Sigmoid colon (tissue), 7 donors: Measurements from ENCODE around the gene ZNF662. TPM values are rescaled to one million over a fixed set of nuclear protein-coding genes. Genes with fewer than 3 reads are reported as not detected.
A peak's percentile ranks its signal among the peaks of the same experiment; 100 is the strongest.

ENCODE experiments used
- DNase-seq: peaks from one replicate; pipeline ENCODE4 v3.0.0-alpha.2; 2019
- H3K27ac ChIP-seq, 4 donors: fragments of 200-600 bp; sonication (generic); one replicate each; pipeline ENCODE4 v1.5.1; 2016 to 2019; ENCODE audit warnings: mild to moderate bottlenecking in 1 of 4
- H3K27me3 ChIP-seq, 3 donors: fragments of 200-600 bp; sonication (generic); one replicate each; pipeline ENCODE4 v1.5.1; 2019; ENCODE audit warnings: mild to moderate bottlenecking in 1 of 3
- H3K36me3 ChIP-seq, 4 donors: fragments of 200-600 bp; sonication (generic); one replicate each; pipeline ENCODE4 v1.5.1; 2016 to 2019
- H3K4me1 ChIP-seq, 4 donors: fragments of 200-600 bp; sonication (generic); one replicate each; pipeline ENCODE4 v1.5.1; 2017 to 2019
- H3K4me3 ChIP-seq, 4 donors: fragments of 200-600 bp; sonication (generic); one replicate each; pipeline ENCODE4 v1.5.1; 2017 to 2019; ENCODE audit warnings: mild to moderate bottlenecking in 2 of 4, moderate library complexity in 1 of 4
- H3K9me3 ChIP-seq, 4 donors: fragments of 200-600 bp in 3 of 4; sonication (generic) in 3 of 4; one replicate each; pipeline versions ENCODE4 v1.5.1 to v1.6.1; 2013 to 2019
- CTCF ChIP-seq, 4 experiments: fragments of 450-650 bp in 3 of 4; fragments of 200-600 bp in 1 of 4; IDR thresholded peaks; one replicate each; pipeline ENCODE4 v1.5.1; 2016 to 2019; ENCODE audit warnings: antibody characterized with exemption in 4 of 4, mild to moderate bottlenecking in 3 of 4, moderate library complexity in 2 of 4
- EP300 ChIP-seq, 4 donors: sonication (generic); formaldehyde crosslinking; IDR thresholded peaks; one replicate each; pipeline ENCODE4 v1.6.1; 2017; ENCODE audit warnings: antibody characterized with exemption in 4 of 4
- POLR2A ChIP-seq, 2 donors: fragments of 450-650 bp; IDR thresholded peaks; one replicate each; pipeline ENCODE4 v1.6.1; 2016; ENCODE audit warnings: antibody characterized with exemption in 2 of 2, mild to moderate bottlenecking in 2 of 2, moderate library complexity in 2 of 2
- POLR2AphosphoS5 ChIP-seq, 4 donors: sonication (generic); formaldehyde crosslinking; IDR thresholded peaks; one replicate each; pipeline ENCODE4 v1.6.1; 2017; ENCODE audit warnings: antibody characterized with exemption in 4 of 4
- WGBS, 2 donors: extraction: QIAGEN DNeasy Blood & Tissue Kit; methylation state at CpG; one replicate each; pipeline ENCODE4 v1.1.7; 2013; 5-methylcytosine and 5-hydroxymethylcytosine counted together
- intact Hi-C: fragments of 100-400 bp; cut with DNase I; formaldehyde crosslinking; loops from one replicate; pipeline ENCODE4 v1.15.1; 2023
- polyA plus RNA-seq, 3 donors: library from polyadenylated mRNA; stranded (reverse); fragments of 200-250 nt; gene quantifications; one replicate each; pipeline ENCODE4 v1.2.3, GENCODE V29; 2013
- total RNA-seq, 4 donors: library from RNA; depleted of rRNA; stranded (reverse); fragments of >200 nt; gene quantifications; one replicate each; pipeline ENCODE4 v1.1.0, GENCODE V29; 2016
- donor health status: healthy with polysubstance abuse.
- donor health status: Bipolar disorder and iron deficiency.
- donor health status: healthy.

The ZNF662 gene
- total and polyA plus RNA-seq, 7 donors, result 0.46 to 18.6 (median 7.4) TPM

- Histone ChIP-seq H3K27ac (no peak overlapping the region), H3K4me1 (peaks cover 0 to 6% (median 2%) of the 10 kb centered on the region in 4 donors), H3K27me3 (no peaks in the 10 kb centered on the region), H3K36me3 (no peaks in the 10 kb centered on the region), H3K4me3 (no peak overlapping the region), H3K9me3 (no peaks in the 10 kb centered on the region)
- DNase-seq, result no peak
- 80 to 83% methylated on average over 5 of the region's 5 CpGs for WGBS, 2 donors
- intact Hi-C loops, result no loop called here
- TF ChIP-seq EP300 (IDR thresholded peaks at IDR 0.05), result no peak
- TF ChIP-seq CTCF (IDR thresholded peaks at IDR 0.05), result no peak
- no peak for TF ChIP-seq POLR2A (IDR thresholded peaks at IDR 0.05)
- no peak for TF ChIP-seq POLR2AphosphoS5 (IDR thresholded peaks at IDR 0.05)
Measured at GRCh38 chr3:42946050-42946449, 40.1 kb downstream of the ZNF662 start.

- H3K4me3 ChIP-seq, result no peak overlapping the region
- peaks cover 0 to 9% (median 5%) of the 10 kb centered on the region in 4 donors for H3K4me1 ChIP-seq
- no peaks in the 10 kb centered on the region for H3K36me3 ChIP-seq
- no peaks in the 10 kb centered on the region for H3K9me3 ChIP-seq
- no peak overlapping the region for H3K27ac ChIP-seq
- intact Hi-C loops, result no loop called here
- 85 to 86% methylated on average over 3 of the region's 3 CpGs for WGBS, 2 donors
- DNase-seq, result no peak
- TF ChIP-seq CTCF (IDR thresholded peaks at IDR 0.05) (no peak), EP300 (IDR thresholded peaks at IDR 0.05) (no peak), POLR2AphosphoS5 (IDR thresholded peaks at IDR 0.05) (no peak), POLR2A (IDR thresholded peaks at IDR 0.05) (no peak)
- H3K27me3 ChIP-seq, result no peaks in the 10 kb centered on the region
Measured at GRCh38 chr3:42957573-42957972, 51.6 kb downstream of the ZNF662 start.

- 36 to 72% methylated on average over 5 of the region's 5 CpGs for WGBS, 2 donors
- no peak overlapping the region for H3K27ac ChIP-seq
- peaks cover 0 to 9% (median 5%) of the 10 kb centered on the region in 4 donors for H3K4me1 ChIP-seq
- no peaks in the 10 kb centered on the region for H3K27me3 ChIP-seq
- no peaks in the 10 kb centered on the region for H3K9me3 ChIP-seq
- no peak for TF ChIP-seq CTCF (IDR thresholded peaks at IDR 0.05)
- TF ChIP-seq POLR2AphosphoS5 (IDR thresholded peaks at IDR 0.05), result no peak
- no peak for TF ChIP-seq EP300 (IDR thresholded peaks at IDR 0.05)
- no peak for TF ChIP-seq POLR2A (IDR thresholded peaks at IDR 0.05)
- no peak overlapping the region for H3K4me3 ChIP-seq
- no peaks in the 10 kb centered on the region for H3K36me3 ChIP-seq
- intact Hi-C loops, result loop anchor here (2.0 to 5.0 kb wide), 4 partner anchors 42 to 542 kb away; partner anchors contain the start of gene SNRK
- no peak for DNase-seq
Measured at GRCh38 chr3:42960282-42960681, 54.3 kb downstream of the ZNF662 start.

GRCh38 chr3:42960786-42961185, 54.8 kb downstream of the ZNF662 start:
- intact Hi-C loops, result loop anchor here (1.0 to 5.0 kb wide), 5 partner anchors 42 to 542 kb away; partner anchors contain the start of genes POMGNT2 and SNRK
- Histone ChIP-seq H3K27me3 (no peaks in the 10 kb centered on the region), H3K27ac (no peak overlapping the region), H3K36me3 (no peaks in the 10 kb centered on the region), H3K9me3 (no peaks in the 10 kb centered on the region), H3K4me3 (no peak overlapping the region), H3K4me1 (peaks cover 0 to 9% (median 5%) of the 10 kb centered on the region in 4 donors)
- 89 to 97% methylated on average over 1 of the region's 1 CpG for WGBS, 2 donors
- TF ChIP-seq POLR2AphosphoS5 (IDR thresholded peaks at IDR 0.05), result no peak
- no peak for TF ChIP-seq EP300 (IDR thresholded peaks at IDR 0.05)
- no peak for TF ChIP-seq CTCF (IDR thresholded peaks at IDR 0.05)
- TF ChIP-seq POLR2A (IDR thresholded peaks at IDR 0.05), result no peak
- DNase-seq, result no peak

- WGBS, 2 donors, result 9 to 10% methylated on average over 4 of the region's 4 CpGs
- Histone ChIP-seq H3K4me1 (peaks cover 0 to 9% (median 5%) of the 10 kb centered on the region in 4 donors), H3K27me3 (no peaks in the 10 kb centered on the region), H3K4me3 (no peak overlapping the region), H3K27ac (no peak overlapping the region), H3K36me3 (no peaks in the 10 kb centered on the region), H3K9me3 (no peaks in the 10 kb centered on the region)
- intact Hi-C loops, result loop anchor here (1.0 to 5.0 kb wide), 5 partner anchors 41 to 541 kb away; partner anchors contain the start of genes POMGNT2 and SNRK
- TF ChIP-seq POLR2AphosphoS5 (IDR thresholded peaks at IDR 0.05), result no peak
- peak; percentile 45 to 68 (median 60) for TF ChIP-seq CTCF (IDR thresholded peaks at IDR 0.05)
- no peak for TF ChIP-seq POLR2A (IDR thresholded peaks at IDR 0.05)
- TF ChIP-seq EP300 (IDR thresholded peaks at IDR 0.05), result no peak
- no peak for DNase-seq
Measured at GRCh38 chr3:42961633-42962032, 55.7 kb downstream of the ZNF662 start.
